Caco-2 (cell line): ENCODE results near the gene CHSY3. TPM values are rescaled to one million over a fixed set of nuclear protein-coding genes. Genes with fewer than 3 reads are reported as not detected.

ENCODE experiments used
- BruUV-seq: library from RNA; stranded (reverse); fragments of 400-500 nt; replicated peaks from 2 replicates; lab custom pipeline; 2021; lab: Mats Ljungman, UMichigan
- CTCF ChIA-PET: fragments of 300-600 bp; sonication (Branson Sonifier 250); formaldehyde crosslinking; loops from one replicate; lab custom pipeline; 2022; ENCODE audit warnings: antibody characterized with exemption; lab: Charles Lee
- POLR2A ChIA-PET: fragments of 300-600 bp; sonication (Branson Sonifier 250); formaldehyde crosslinking; loops from one replicate; lab custom pipeline; 2022; ENCODE audit warnings: antibody characterized with exemption; lab: Charles Lee
- DNase-seq, 2 experiments: peaks; one replicate each; pipeline versions ENCODE4 v3.0.0 to v3.0.0-alpha.2; 2020 to 2022
- H3K27me3 ChIP-seq: replicated peaks from 2 replicates; pipeline ENCODE4 v1.6.0; 2011; ENCODE audit warnings: low read length; ENCODE audit not compliant: control insufficient read depth, insufficient read depth
- H3K36me3 ChIP-seq: 2 replicates; pipeline ENCODE4 v1.5.1; 2011; ENCODE audit warnings: low read length; ENCODE audit not compliant: control insufficient read depth, insufficient read depth
- H3K4me1 ChIP-seq: fragments of 250-450 bp; sonication (Bioruptor Pico); 2 replicates; pipeline ENCODE4 v1.5.1; 2020; ENCODE audit warnings: mild to moderate bottlenecking
- H3K4me3 ChIP-seq: 2 replicates; pipeline ENCODE4 v1.5.1; 2011; ENCODE audit warnings: low read depth, mild to moderate bottlenecking, control low read depth, low read length
- H3K9me3 ChIP-seq: fragments of 250-450 bp; sonication (Bioruptor Pico); 2 replicates; pipeline ENCODE4 v1.5.1; 2020; ENCODE audit warnings: mild to moderate bottlenecking, moderate library complexity
- H3K27ac Mint-ChIP-seq: one replicate; pipeline ENCODE4 v1.8.0; 2022; ENCODE audit warnings: mixed read lengths; ENCODE audit not compliant: unreplicated experiment
- H3K27me3 Mint-ChIP-seq: one replicate; pipeline ENCODE4 v1.8.0; 2022; ENCODE audit warnings: mixed read lengths; ENCODE audit not compliant: insufficient read depth, unreplicated experiment
- H3K36me3 Mint-ChIP-seq: one replicate; pipeline ENCODE4 v1.8.0; 2022; ENCODE audit warnings: mild to moderate bottlenecking, mixed read lengths; ENCODE audit not compliant: insufficient read depth, unreplicated experiment
- H3K4me1 Mint-ChIP-seq: one replicate; pipeline ENCODE4 v1.8.0; 2022; ENCODE audit warnings: low read depth, mixed read lengths; ENCODE audit not compliant: unreplicated experiment
- H3K4me3 Mint-ChIP-seq: one replicate; pipeline ENCODE4 v1.8.0; 2022; ENCODE audit warnings: mild to moderate bottlenecking, moderate library complexity, mixed read lengths; ENCODE audit not compliant: unreplicated experiment
- H3K9me3 Mint-ChIP-seq: one replicate; pipeline ENCODE4 v1.8.0; 2022; ENCODE audit warnings: mixed read lengths; ENCODE audit not compliant: unreplicated experiment
- CTCF ChIP-seq, 2 experiments: fragments of 200-600 bp in 1 of 2; IDR thresholded peaks; 1 replicate in 1 of 2; 2 replicates in 1 of 2; pipeline versions ENCODE4 v1.5.1 to v1.8.0; 2011 to 2022; ENCODE audit warnings: antibody characterized with exemption in 1 of 2, control low read depth in 1 of 2, inconsistent platforms in 1 of 2, low read depth in 1 of 2, low read length in 1 of 2, mild to moderate bottlenecking in 1 of 2, moderate library complexity in 1 of 2; ENCODE audit not compliant: insufficient read depth in 1 of 2, severe bottlenecking in 1 of 2, unreplicated experiment in 1 of 2
- intact Hi-C: fragments of 100-400 bp; cut with micrococcal nuclease; formaldehyde crosslinking; loops from one replicate; pipeline ENCODE4 v1.10.0; 2022; ENCODE audit not compliant: unreplicated experiment
- total RNA-seq: library from RNA; stranded (reverse); gene quantifications from 2 replicates; pipeline ENCODE4 v1.2.3, GENCODE V29; 2022

The CHSY3 gene
- total RNA-seq, 1 experiment from 2014 or later: 0.32 TPM

GRCh38 chr5:129938077-129938476, 33.8 kb downstream of the CHSY3 start:
- no peak for DNase-seq
- peaks cover 16% of the 10 kb centered on the region for H3K9me3 Mint-ChIP-seq
- H3K36me3 ChIP-seq: no peaks in the 10 kb centered on the region
- no peaks in the 10 kb centered on the region for H3K27me3 ChIP-seq
- no peak for TF ChIP-seq CTCF (IDR thresholded peaks at IDR 0.05; ENCODE audit: insufficient read depth in 1 of 2, low read depth in 1 of 2, low read length in 1 of 2, severe bottlenecking in 1 of 2, unreplicated experiment in 1 of 2)
- H3K36me3 Mint-ChIP-seq: no peaks in the 10 kb centered on the region
- no peak overlapping the region for H3K27ac Mint-ChIP-seq
- no peak overlapping the region for H3K4me3 Mint-ChIP-seq
- H3K27me3 Mint-ChIP-seq: no peaks in the 10 kb centered on the region
- no peaks in the 10 kb centered on the region for H3K9me3 ChIP-seq
- no TSS peak for BruUV-seq
- intact Hi-C loops: no loop called here
- POLR2A ChIA-PET: no interaction called here
- CTCF ChIA-PET: no interaction called here
- H3K4me1 ChIP-seq: no peaks in the 10 kb centered on the region
- H3K4me1 Mint-ChIP-seq: no peaks in the 10 kb centered on the region
- H3K4me3 ChIP-seq: no peak overlapping the region

GRCh38 chr5:129943936-129944335, 39.7 kb downstream of the CHSY3 start:
- Histone ChIP-seq H3K9me3 (no peaks in the 10 kb centered on the region), H3K36me3 (no peaks in the 10 kb centered on the region), H3K4me3 (no peak overlapping the region), H3K27me3 (no peaks in the 10 kb centered on the region), H3K4me1 (no peaks in the 10 kb centered on the region)
- POLR2A ChIA-PET: no interaction called here
- H3K27ac Mint-ChIP-seq: no peak overlapping the region
- no peak for DNase-seq
- CTCF ChIA-PET: no interaction called here
- H3K4me1 Mint-ChIP-seq: no peaks in the 10 kb centered on the region
- H3K36me3 Mint-ChIP-seq: no peaks in the 10 kb centered on the region
- TF ChIP-seq CTCF (IDR thresholded peaks at IDR 0.05; ENCODE audit: insufficient read depth in 1 of 2, low read depth in 1 of 2, low read length in 1 of 2, severe bottlenecking in 1 of 2, unreplicated experiment in 1 of 2): no peak
- intact Hi-C loops: no loop called here
- BruUV-seq: no TSS peak
- H3K27me3 Mint-ChIP-seq: no peaks in the 10 kb centered on the region
- H3K4me3 Mint-ChIP-seq: no peak overlapping the region
- peaks cover under 1% of the 10 kb centered on the region for H3K9me3 Mint-ChIP-seq

- TF ChIP-seq CTCF (IDR thresholded peaks at IDR 0.05; ENCODE audit: insufficient read depth in 1 of 2, low read depth in 1 of 2, low read length in 1 of 2, severe bottlenecking in 1 of 2, unreplicated experiment in 1 of 2): no peak
- H3K36me3 ChIP-seq: no peaks in the 10 kb centered on the region
- H3K4me1 Mint-ChIP-seq: no peaks in the 10 kb centered on the region
- no peak overlapping the region for H3K4me3 ChIP-seq
- H3K4me1 ChIP-seq: no peaks in the 10 kb centered on the region
- H3K27ac Mint-ChIP-seq: no peak overlapping the region
- no peaks in the 10 kb centered on the region for H3K9me3 Mint-ChIP-seq
- no TSS peak for BruUV-seq
- H3K27me3 Mint-ChIP-seq: no peaks in the 10 kb centered on the region
- intact Hi-C loops: no loop called here
- no peak for DNase-seq
- POLR2A ChIA-PET: no interaction called here
- no peak overlapping the region for H3K4me3 Mint-ChIP-seq
- no peaks in the 10 kb centered on the region for H3K9me3 ChIP-seq
- CTCF ChIA-PET: no interaction called here
- H3K27me3 ChIP-seq: no peaks in the 10 kb centered on the region
- no peaks in the 10 kb centered on the region for H3K36me3 Mint-ChIP-seq
Observed at GRCh38 chr5:129945028-129945427, 40.8 kb downstream of the CHSY3 start.
